GM23248 (cell line): ENCODE results near the gene RDH8.

Experiments used
- EZH2 ChIP-seq: fragments of 200-600 bp; sonication (generic); IDR thresholded peaks from 2 replicates; pipeline ENCODE4 v1.6.1; 2018; ENCODE audit warnings: antibody characterized with exemption, mild to moderate bottlenecking; ENCODE audit not compliant: insufficient read depth, poor library complexity, severe bottlenecking
- EZH2phosphoT487 ChIP-seq: fragments of 200-600 bp; sonication (generic); IDR thresholded peaks from 2 replicates; pipeline ENCODE4 v1.6.1; 2018; ENCODE audit warnings: antibody characterized with exemption, moderate library complexity, mild to moderate bottlenecking, low read depth; ENCODE audit not compliant: insufficient read depth

DNA sequence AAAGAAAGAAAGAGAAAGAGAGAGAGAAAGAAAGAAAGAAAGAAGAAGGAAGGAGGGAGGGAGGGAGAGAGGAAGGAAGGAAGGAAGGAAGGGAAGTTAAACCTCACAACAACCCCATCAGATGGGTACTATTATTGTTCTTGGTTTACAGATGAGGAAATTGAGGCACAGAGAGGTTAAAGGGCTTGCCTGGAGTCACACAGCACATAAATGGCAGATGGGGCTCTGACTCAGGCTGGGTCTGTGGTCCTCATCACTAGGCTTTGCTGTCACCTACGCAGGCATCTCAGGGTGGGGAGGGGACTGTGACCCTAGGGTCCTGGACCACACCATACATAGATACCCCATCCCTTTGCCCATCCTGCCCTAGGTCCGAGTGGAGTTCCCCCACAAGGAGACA lies 36.3 kb downstream of the RDH8 start:
- no peak for TF ChIP-seq EZH2
- no peak for TF ChIP-seq EZH2phosphoT487
